Gastroesophageal sphincter (tissue), 3 donors: ENCODE results near the gene ZMYND12.

Experiments
- CTCF ChIP-seq, 4 experiments: fragments of 200-600 bp in 2 of 4; fragments of 450-650 bp in 2 of 4; sonication (generic) in 1 of 4; IDR thresholded peaks; one replicate each; pipeline ENCODE4 v1.5.1; 2017 to 2019; ENCODE audit warnings: antibody characterized with exemption in 4 of 4, mild to moderate bottlenecking in 2 of 4, moderate library complexity in 2 of 4
- EP300 ChIP-seq: sonication (generic); formaldehyde crosslinking; IDR thresholded peaks from one replicate; pipeline ENCODE4 v1.6.1; 2017; ENCODE audit warnings: antibody characterized with exemption, mild to moderate bottlenecking
- POLR2A ChIP-seq, 2 donors: fragments of 450-650 bp; IDR thresholded peaks; one replicate each; pipeline ENCODE4 v1.6.1; 2017; ENCODE audit warnings: antibody characterized with exemption in 2 of 2, mild to moderate bottlenecking in 2 of 2, moderate library complexity in 1 of 2
- POLR2AphosphoS5 ChIP-seq: sonication (generic); formaldehyde crosslinking; IDR thresholded peaks from one replicate; pipeline ENCODE4 v1.6.1; 2017; ENCODE audit warnings: antibody characterized with exemption

- no peak for TF ChIP-seq CTCF (IDR thresholded peaks at IDR 0.05)
- TF ChIP-seq POLR2A (IDR thresholded peaks at IDR 0.05), result no peak
- no peak for TF ChIP-seq EP300
- no peak for TF ChIP-seq POLR2AphosphoS5
Measured at GRCh38 chr1:42466030-42466429, 10.2 kb upstream of the ZMYND12 start.
